NB4 (cell line): ENCODE data around the gene KCNG2.

Experiments used
- DNase-seq: peaks from one replicate; pipeline ENCODE4 v3.0.0; 2010; ENCODE audit warnings: low read depth
- H3K4me3 ChIP-seq: one replicate; pipeline ENCODE4 v1.5.1; 2011; ENCODE audit warnings: mild to moderate bottlenecking, low read depth, low read length, moderate library complexity
- MAX ChIP-seq: IDR thresholded peaks from 2 replicates; pipeline ENCODE4 v1.6.1; 2011; ENCODE audit warnings: low read depth, low read length
- MYC ChIP-seq: IDR thresholded peaks from 2 replicates; pipeline ENCODE4 v1.6.1; 2011; ENCODE audit warnings: low read depth, low read length
- POLR2A ChIP-seq: IDR thresholded peaks from 2 replicates; pipeline ENCODE4 v1.6.1; 2011; ENCODE audit warnings: mild to moderate bottlenecking; ENCODE audit not compliant: insufficient read length; ENCODE audit errors: extremely low read depth
- TF ChIP-seq, protein P1 (sequence below): IDR thresholded peaks from one replicate; pipeline ENCODE4 v1.5.1; 2012; ENCODE audit warnings: low read depth, low read length

Gene KCNG2

GRCh38 chr18:79776674-79777073, 21.1 kb upstream of the KCNG2 start:
- DNase-seq = no peak
- TF ChIP-seq MAX (no peak), POLR2A (no peak), MYC (no peak)
- TF ChIP-seq, protein P1, sequence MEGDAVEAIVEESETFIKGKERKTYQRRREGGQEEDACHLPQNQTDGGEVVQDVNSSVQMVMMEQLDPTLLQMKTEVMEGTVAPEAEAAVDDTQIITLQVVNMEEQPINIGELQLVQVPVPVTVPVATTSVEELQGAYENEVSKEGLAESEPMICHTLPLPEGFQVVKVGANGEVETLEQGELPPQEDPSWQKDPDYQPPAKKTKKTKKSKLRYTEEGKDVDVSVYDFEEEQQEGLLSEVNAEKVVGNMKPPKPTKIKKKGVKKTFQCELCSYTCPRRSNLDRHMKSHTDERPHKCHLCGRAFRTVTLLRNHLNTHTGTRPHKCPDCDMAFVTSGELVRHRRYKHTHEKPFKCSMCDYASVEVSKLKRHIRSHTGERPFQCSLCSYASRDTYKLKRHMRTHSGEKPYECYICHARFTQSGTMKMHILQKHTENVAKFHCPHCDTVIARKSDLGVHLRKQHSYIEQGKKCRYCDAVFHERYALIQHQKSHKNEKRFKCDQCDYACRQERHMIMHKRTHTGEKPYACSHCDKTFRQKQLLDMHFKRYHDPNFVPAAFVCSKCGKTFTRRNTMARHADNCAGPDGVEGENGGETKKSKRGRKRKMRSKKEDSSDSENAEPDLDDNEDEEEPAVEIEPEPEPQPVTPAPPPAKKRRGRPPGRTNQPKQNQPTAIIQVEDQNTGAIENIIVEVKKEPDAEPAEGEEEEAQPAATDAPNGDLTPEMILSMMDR = no peak
- H3K4me3 ChIP-seq = no peak overlapping the region

GRCh38 chr18:79778291-79778791, 19.4 kb upstream of the KCNG2 start:
- no peak overlapping the region for H3K4me3 ChIP-seq
- TF ChIP-seq, protein P1 = no peak
- TF ChIP-seq MYC = no peak
- TF ChIP-seq MAX = no peak
- no peak for TF ChIP-seq POLR2A
- no peak for DNase-seq

DNA sequence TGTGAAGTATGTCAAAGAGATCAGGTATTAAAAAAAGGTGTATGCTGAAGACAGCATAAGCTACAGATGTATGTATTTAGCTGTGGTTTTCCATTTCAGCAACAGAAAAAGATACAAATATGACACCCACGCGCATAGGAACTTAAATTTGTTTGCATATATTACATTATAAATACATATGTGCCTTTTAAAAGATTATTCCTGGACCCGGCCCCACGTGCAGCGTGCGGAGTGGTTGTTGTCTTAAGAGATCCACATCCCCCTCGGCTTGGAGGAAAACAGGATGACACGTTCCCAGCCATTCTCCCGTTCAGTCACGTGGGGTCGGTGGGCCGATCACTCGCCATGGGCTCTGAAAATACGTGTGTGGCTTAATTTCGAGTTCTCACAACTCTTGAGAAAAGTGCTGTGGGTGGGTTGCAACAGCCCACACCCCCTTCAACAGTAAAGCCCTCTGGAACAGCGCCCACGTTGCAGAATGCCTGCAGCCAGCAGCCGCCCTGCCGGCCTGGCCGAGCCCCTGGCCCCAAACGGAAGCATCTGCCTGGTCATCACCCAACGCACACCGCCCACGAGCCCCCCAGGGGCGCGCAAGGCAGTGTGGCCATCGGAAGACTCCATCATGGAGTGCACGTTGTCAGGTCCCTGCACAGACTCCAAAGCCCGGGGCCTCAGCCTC, 18.6 kb upstream of the KCNG2 start:
- no peak overlapping the region for H3K4me3 ChIP-seq
- DNase-seq = no peak
- TF ChIP-seq MYC (no peak), MAX (no peak), POLR2A (no peak)
- TF ChIP-seq, protein P1 = no peak

- no peak overlapping the region for H3K4me3 ChIP-seq
- TF ChIP-seq MAX (no peak), POLR2A (no peak), MYC (no peak)
- TF ChIP-seq, protein P1 = no peak
- no peak for DNase-seq
These were observed 18.0 kb upstream of the KCNG2 start for GRCh38 chr18:79779700-79780190.

- TF ChIP-seq MAX = no peak
- TF ChIP-seq, protein P1 = no peak
- no peak for TF ChIP-seq MYC
- no peak for TF ChIP-seq POLR2A
- DNase-seq = no peak
- no peak overlapping the region for H3K4me3 ChIP-seq
These were observed 17.2 kb upstream of the KCNG2 start for GRCh38 chr18:79780547-79780946.
